Panc1 (cell line): Measurements from ENCODE around the gene CORO1C. TPM values are rescaled to one million over a fixed set of nuclear protein-coding genes. Genes with fewer than 3 reads are reported as not detected.
A peak's percentile ranks its signal among the peaks of the same experiment; 100 is the strongest.
"Not testable (repeated sequence)": the region's sequence is repeated elsewhere in the genome, so short reads cannot be mapped to it uniquely, and the experiment has no call there.

Experiments
- ATAC-seq: fragments of 200-7000 bp; cut with Tn5 transposase; 2 replicates; pipeline ENCODE4 v1.9.1; 2020; ENCODE audit warnings: mild to moderate bottlenecking, moderate library complexity
- BruUV-seq: library from RNA; stranded (reverse); fragments of 400-500 nt; replicated peaks from 2 replicates; lab custom pipeline; 2021; lab: Mats Ljungman, UMichigan
- CTCF ChIA-PET: fragments of 300-600 bp; sonication (Branson Sonifier 250); formaldehyde crosslinking; loops from one replicate; lab custom pipeline; 2022; ENCODE audit warnings: antibody characterized with exemption; lab: Charles Lee
- POLR2A ChIA-PET: fragments of 300-600 bp; sonication (Branson Sonifier 250); formaldehyde crosslinking; loops from one replicate; lab custom pipeline; 2022; ENCODE audit warnings: antibody characterized with exemption; lab: Charles Lee
- DNase-seq: peaks from one replicate; pipeline ENCODE4 v3.0.0-alpha.2; 2010; ENCODE audit warnings: low read depth, low spot score
- H3K27ac ChIP-seq: 2 replicates; pipeline ENCODE4 v1.5.1; 2011; ENCODE audit warnings: mild to moderate bottlenecking, low read length, inconsistent platforms
- H3K27me3 ChIP-seq: fragments of 200-500 bp; sonication (Bioruptor generic); 2 replicates; pipeline ENCODE4 v1.6.0; 2014; ENCODE audit warnings: low read length, inconsistent platforms; ENCODE audit not compliant: control insufficient read depth, insufficient read depth
- H3K36me3 ChIP-seq: fragments of 200-500 bp; sonication (Bioruptor generic); 2 replicates; pipeline ENCODE4 v1.5.1; 2014; ENCODE audit warnings: inconsistent platforms, mild to moderate bottlenecking, low read length, moderate library complexity; ENCODE audit not compliant: control insufficient read depth, insufficient read depth
- H3K4me1 ChIP-seq: 2 replicates; pipeline ENCODE4 v1.5.1; 2011; ENCODE audit warnings: inconsistent platforms, mild to moderate bottlenecking, low read length, moderate library complexity; ENCODE audit not compliant: control insufficient read depth, insufficient read depth
- H3K4me3 ChIP-seq, 2 experiments: 2 replicates each; pipeline ENCODE4 v1.5.1; 2011 to 2012; ENCODE audit warnings: low read depth in 2 of 2, low read length in 2 of 2, mild to moderate bottlenecking in 2 of 2, inconsistent platforms in 1 of 2, moderate library complexity in 1 of 2
- H3K9me3 ChIP-seq: fragments of 200-500 bp; sonication (Bioruptor generic); 2 replicates; pipeline ENCODE4 v1.5.1; 2014; ENCODE audit warnings: low read depth, mild to moderate bottlenecking, inconsistent platforms, low read length, moderate library complexity; ENCODE audit not compliant: control insufficient read depth, insufficient read depth
- POLR2AphosphoS5 ChIP-seq: IDR thresholded peaks from 2 replicates; pipeline ENCODE4 v1.6.1; 2012; ENCODE audit warnings: mild to moderate bottlenecking, low read depth, low read length, moderate library complexity
- SIN3A ChIP-seq: IDR thresholded peaks from 2 replicates; pipeline ENCODE4 v1.6.1; 2012; ENCODE audit warnings: low read depth, mild to moderate bottlenecking, low read length, moderate library complexity, borderline replicate concordance; ENCODE audit not compliant: insufficient read depth
- TCF7L2 ChIP-seq: IDR thresholded peaks from 2 replicates; pipeline ENCODE4 v1.6.1; 2011; ENCODE audit warnings: mild to moderate bottlenecking, low read depth, low read length, inconsistent platforms
- in situ Hi-C: cut with HindIII; loops from 2 replicates; pipeline ENCODE4 v1.10.0; 2016; ENCODE audit warnings: low sequenced_read_pairs, low pct_unique_long_range_greater_than_20kb
- intact Hi-C: fragments of 100-400 bp; cut with micrococcal nuclease; formaldehyde crosslinking; loops from one replicate; pipeline ENCODE4 v1.10.0; 2022; ENCODE audit not compliant: unreplicated experiment
- total RNA-seq: library from RNA; stranded (reverse); gene quantifications from one replicate; pipeline ENCODE4 v1.2.1, GENCODE V29; 2021; ENCODE audit not compliant: unreplicated experiment
- TF ChIP-seq, protein P1 (sequence below), 2 experiments: IDR thresholded peaks; 2 replicates each; pipeline ENCODE4 v1.6.1; 2011 to 2012; ENCODE audit warnings: low read depth in 2 of 2, control low read depth in 1 of 2, low read length in 1 of 2, mild to moderate bottlenecking in 1 of 2, moderate library complexity in 1 of 2; ENCODE audit not compliant: insufficient read depth in 1 of 2
- TF ChIP-seq, protein P2 (sequence below): fragments of 450-650 bp; IDR thresholded peaks from 2 replicates; pipeline ENCODE4 v1.5.1; 2017; ENCODE audit warnings: mild to moderate bottlenecking

CORO1C gene
- total RNA-seq, 1 experiment from 2014 or later, result 165 TPM

DNA sequence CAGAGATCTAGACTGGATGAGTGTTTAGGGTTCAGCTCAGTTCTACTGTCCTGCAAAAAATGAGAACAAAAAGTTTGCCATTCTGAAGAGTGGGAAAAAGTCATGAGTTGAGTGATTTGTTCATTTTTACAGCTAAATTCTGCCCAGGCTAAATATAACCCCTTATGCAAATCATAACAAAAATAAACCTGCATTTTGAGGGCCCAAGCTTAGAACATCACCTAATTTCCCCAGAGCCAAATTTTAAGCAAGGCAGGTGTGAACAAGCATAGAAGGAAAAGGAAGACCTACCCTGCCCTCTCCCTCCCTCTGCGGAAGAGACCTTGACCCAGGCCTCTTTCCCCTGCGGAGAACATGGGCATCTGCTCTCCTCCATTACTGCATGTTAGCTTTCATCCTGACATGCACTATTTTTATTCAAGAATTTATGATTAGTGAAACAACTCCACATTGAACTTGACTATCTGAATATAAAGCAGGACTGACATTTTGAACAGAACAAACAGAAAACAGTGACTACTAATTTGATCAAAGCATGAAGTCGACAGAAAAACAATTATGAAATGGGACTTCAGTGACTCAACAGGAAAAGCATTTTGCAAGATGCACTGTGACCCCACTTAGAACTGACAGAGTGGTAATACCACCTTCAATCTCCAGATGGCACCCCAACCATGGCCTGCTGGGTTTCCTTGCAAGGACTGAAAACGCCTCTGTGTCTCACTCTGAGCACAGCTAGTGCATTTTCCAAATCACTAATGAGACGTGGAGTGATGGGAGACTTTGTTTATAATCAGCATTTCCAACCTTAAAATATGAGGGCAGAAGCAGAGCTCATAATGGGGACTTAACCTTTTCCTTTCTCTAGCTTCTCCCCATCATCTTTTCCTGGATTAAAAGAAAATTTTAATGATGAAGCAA, 66.7 kb downstream of the CORO1C start:
- CTCF ChIA-PET, result interaction anchor here (0.6 to 2.0 kb wide), 5 partner anchors 24 to 626 kb away, joined by 3 to 15 read pairs (median 3); no protein-coding TSS in a partner anchor
- Histone ChIP-seq H3K36me3 (peaks cover 2% of the 10 kb centered on the region; the same call in 1 of the 2 replicates), H3K9me3 (no peaks in the 10 kb centered on the region), H3K4me1 (peaks cover 17% of the 10 kb centered on the region), H3K27ac (peak overlapping the region; percentile 75), H3K27me3 (no peaks in the 10 kb centered on the region), H3K4me3 (no peak overlapping the region)
- TF ChIP-seq SIN3A (no peak), TCF7L2 (no peak), POLR2AphosphoS5 (no peak)
- TF ChIP-seq, protein P1, sequence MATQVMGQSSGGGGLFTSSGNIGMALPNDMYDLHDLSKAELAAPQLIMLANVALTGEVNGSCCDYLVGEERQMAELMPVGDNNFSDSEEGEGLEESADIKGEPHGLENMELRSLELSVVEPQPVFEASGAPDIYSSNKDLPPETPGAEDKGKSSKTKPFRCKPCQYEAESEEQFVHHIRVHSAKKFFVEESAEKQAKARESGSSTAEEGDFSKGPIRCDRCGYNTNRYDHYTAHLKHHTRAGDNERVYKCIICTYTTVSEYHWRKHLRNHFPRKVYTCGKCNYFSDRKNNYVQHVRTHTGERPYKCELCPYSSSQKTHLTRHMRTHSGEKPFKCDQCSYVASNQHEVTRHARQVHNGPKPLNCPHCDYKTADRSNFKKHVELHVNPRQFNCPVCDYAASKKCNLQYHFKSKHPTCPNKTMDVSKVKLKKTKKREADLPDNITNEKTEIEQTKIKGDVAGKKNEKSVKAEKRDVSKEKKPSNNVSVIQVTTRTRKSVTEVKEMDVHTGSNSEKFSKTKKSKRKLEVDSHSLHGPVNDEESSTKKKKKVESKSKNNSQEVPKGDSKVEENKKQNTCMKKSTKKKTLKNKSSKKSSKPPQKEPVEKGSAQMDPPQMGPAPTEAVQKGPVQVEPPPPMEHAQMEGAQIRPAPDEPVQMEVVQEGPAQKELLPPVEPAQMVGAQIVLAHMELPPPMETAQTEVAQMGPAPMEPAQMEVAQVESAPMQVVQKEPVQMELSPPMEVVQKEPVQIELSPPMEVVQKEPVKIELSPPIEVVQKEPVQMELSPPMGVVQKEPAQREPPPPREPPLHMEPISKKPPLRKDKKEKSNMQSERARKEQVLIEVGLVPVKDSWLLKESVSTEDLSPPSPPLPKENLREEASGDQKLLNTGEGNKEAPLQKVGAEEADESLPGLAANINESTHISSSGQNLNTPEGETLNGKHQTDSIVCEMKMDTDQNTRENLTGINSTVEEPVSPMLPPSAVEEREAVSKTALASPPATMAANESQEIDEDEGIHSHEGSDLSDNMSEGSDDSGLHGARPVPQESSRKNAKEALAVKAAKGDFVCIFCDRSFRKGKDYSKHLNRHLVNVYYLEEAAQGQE (IDR thresholded peaks at IDR 0.05; ENCODE audit: insufficient read depth in 1 of 2, low read depth in 2 of 2, low read length in 1 of 2), result no peak
- TF ChIP-seq, protein P2, sequence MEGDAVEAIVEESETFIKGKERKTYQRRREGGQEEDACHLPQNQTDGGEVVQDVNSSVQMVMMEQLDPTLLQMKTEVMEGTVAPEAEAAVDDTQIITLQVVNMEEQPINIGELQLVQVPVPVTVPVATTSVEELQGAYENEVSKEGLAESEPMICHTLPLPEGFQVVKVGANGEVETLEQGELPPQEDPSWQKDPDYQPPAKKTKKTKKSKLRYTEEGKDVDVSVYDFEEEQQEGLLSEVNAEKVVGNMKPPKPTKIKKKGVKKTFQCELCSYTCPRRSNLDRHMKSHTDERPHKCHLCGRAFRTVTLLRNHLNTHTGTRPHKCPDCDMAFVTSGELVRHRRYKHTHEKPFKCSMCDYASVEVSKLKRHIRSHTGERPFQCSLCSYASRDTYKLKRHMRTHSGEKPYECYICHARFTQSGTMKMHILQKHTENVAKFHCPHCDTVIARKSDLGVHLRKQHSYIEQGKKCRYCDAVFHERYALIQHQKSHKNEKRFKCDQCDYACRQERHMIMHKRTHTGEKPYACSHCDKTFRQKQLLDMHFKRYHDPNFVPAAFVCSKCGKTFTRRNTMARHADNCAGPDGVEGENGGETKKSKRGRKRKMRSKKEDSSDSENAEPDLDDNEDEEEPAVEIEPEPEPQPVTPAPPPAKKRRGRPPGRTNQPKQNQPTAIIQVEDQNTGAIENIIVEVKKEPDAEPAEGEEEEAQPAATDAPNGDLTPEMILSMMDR, result peak; percentile 95
- POLR2A ChIA-PET, result interaction anchor here (0.6 kb wide), 1 partner anchor 103 kb away, joined by 3 read pairs; the partner anchor contains the start of gene SART3
- peak; percentile 95 for ATAC-seq
- intact Hi-C loops, result loop anchor here (2.0 to 10.0 kb wide), 3 partner anchors 60 to 290 kb away; no protein-coding TSS in a partner anchor
- DNase-seq, result peak; percentile 89
- in situ Hi-C loops, result no loop called here
- BruUV-seq, result no TSS peak

- TF ChIP-seq, protein P1 (IDR thresholded peaks at IDR 0.05; ENCODE audit: insufficient read depth in 1 of 2, low read depth in 2 of 2, low read length in 1 of 2), result no peak
- TF ChIP-seq SIN3A (no peak), POLR2AphosphoS5 (no peak), TCF7L2 (no peak)
- TF ChIP-seq, protein P2, result no peak
- intact Hi-C loops (loop anchor here (2.0 to 10.0 kb wide), 3 partner anchors 61 to 291 kb away; no protein-coding TSS in a partner anchor), in situ Hi-C loops (no loop called here)
- H3K4me3 ChIP-seq, result no peak overlapping the region
- no peak for ATAC-seq
- H3K27me3 ChIP-seq, result no peaks in the 10 kb centered on the region
- peaks cover 6% of the 10 kb centered on the region; the same call in 1 of the 2 replicates for H3K36me3 ChIP-seq
- ChIA-PET CTCF (interaction anchor here (2.0 kb wide), 1 partner anchor 141 kb away, joined by 15 read pairs; no protein-coding TSS in a partner anchor), POLR2A (no interaction called here)
- peaks cover 17% of the 10 kb centered on the region for H3K4me1 ChIP-seq
- no TSS peak for BruUV-seq
- no peaks in the 10 kb centered on the region for H3K9me3 ChIP-seq
- no peak overlapping the region for H3K27ac ChIP-seq
- DNase-seq, result no peak
These were observed 67.8 kb downstream of the CORO1C start for GRCh38 chr12:108663324-108664015.

GRCh38 chr12:108658115-108658514, 73.2 kb downstream of the CORO1C start:
- POLR2A ChIA-PET, intact Hi-C loops, H3K4me1 ChIP-seq, BruUV-seq, H3K27me3 ChIP-seq, ATAC-seq, H3K9me3 ChIP-seq, DNase-seq, H3K4me3 ChIP-seq, H3K27ac ChIP-seq, in situ Hi-C loops, CTCF ChIA-PET: not testable (repeated sequence)
- peaks cover 14% of the 10 kb centered on the region for H3K36me3 ChIP-seq
